Measurements from ENCODE around the gene LYAR.

The LYAR gene

GRCh38 chr4:4256799-4257198 lies 33.2 kb downstream of the LYAR start:
- Histone ChIP-seq H3K9me3 (ENCODE audit: low read length) (no peaks in the 10 kb centered on the region), H2AFZ (ENCODE audit: low read length) (no peak overlapping the region), H3F3A (ENCODE audit: insufficient read depth, low read length) (no peaks in the 10 kb centered on the region), H3K4me3 (ENCODE audit: low read depth, low read length, poor library complexity, severe bottlenecking) (no peak overlapping the region), H3K9me2 (ENCODE audit: low read depth, low read length) (no peaks in the 10 kb centered on the region), H3K4me1 (ENCODE audit: insufficient read depth, low read length, severe bottlenecking) (peaks cover 4% of the 10 kb centered on the region), H3K4me2 (ENCODE audit: low read length) (no peak overlapping the region), H3K27me3 (ENCODE audit: insufficient read depth, low read length) (no peaks in the 10 kb centered on the region), H3K79me2 (ENCODE audit: insufficient read depth, low read length) (no peaks in the 10 kb centered on the region), H3K9ac (ENCODE audit: low read length) (no peak overlapping the region), H3K27ac (ENCODE audit: low read depth, low read length, poor library complexity, severe bottlenecking) (no peak overlapping the region), H3K36me3 (ENCODE audit: insufficient read depth, low read length) (no peaks in the 10 kb centered on the region), H4K20me1 (ENCODE audit: insufficient read depth, low read length) (no peaks in the 10 kb centered on the region)
- TF ChIP-seq EZH2 (IDR thresholded peaks at IDR 0.05; ENCODE audit: borderline replicate concordance, low read length) = no peak
- TF ChIP-seq, protein P1, sequence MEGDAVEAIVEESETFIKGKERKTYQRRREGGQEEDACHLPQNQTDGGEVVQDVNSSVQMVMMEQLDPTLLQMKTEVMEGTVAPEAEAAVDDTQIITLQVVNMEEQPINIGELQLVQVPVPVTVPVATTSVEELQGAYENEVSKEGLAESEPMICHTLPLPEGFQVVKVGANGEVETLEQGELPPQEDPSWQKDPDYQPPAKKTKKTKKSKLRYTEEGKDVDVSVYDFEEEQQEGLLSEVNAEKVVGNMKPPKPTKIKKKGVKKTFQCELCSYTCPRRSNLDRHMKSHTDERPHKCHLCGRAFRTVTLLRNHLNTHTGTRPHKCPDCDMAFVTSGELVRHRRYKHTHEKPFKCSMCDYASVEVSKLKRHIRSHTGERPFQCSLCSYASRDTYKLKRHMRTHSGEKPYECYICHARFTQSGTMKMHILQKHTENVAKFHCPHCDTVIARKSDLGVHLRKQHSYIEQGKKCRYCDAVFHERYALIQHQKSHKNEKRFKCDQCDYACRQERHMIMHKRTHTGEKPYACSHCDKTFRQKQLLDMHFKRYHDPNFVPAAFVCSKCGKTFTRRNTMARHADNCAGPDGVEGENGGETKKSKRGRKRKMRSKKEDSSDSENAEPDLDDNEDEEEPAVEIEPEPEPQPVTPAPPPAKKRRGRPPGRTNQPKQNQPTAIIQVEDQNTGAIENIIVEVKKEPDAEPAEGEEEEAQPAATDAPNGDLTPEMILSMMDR (IDR thresholded peaks at IDR 0.05; ENCODE audit: low read length) = no peak

DNA sequence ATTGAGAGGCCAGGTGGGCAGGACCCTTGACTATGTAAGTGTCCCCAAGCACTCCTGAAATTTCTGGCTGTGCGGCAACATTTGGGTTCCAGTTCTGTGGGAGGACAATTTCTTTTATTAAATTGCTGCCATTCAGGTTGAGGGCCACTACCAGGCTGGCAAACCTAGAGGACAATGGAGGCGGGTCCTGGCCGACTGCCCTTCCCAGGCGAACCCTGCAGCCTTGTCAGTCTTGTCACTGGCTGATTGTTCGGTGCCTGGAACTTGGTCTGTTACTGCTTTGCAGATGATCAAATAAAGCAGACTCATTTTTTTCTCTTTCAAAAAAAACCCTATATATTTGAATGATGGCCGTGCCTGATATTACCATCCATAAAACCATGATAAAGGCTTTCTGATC lies 35.3 kb downstream of the LYAR start:
- H3K4me2 ChIP-seq (ENCODE audit: low read length) = no peak overlapping the region
- no peak overlapping the region for H3K27ac ChIP-seq (ENCODE audit: low read depth, low read length, poor library complexity, severe bottlenecking)
- no peaks in the 10 kb centered on the region for H3F3A ChIP-seq (ENCODE audit: insufficient read depth, low read length)
- no peaks in the 10 kb centered on the region for H3K27me3 ChIP-seq (ENCODE audit: insufficient read depth, low read length)
- H2AFZ ChIP-seq (ENCODE audit: low read length) = no peak overlapping the region
- no peaks in the 10 kb centered on the region for H3K9me2 ChIP-seq (ENCODE audit: low read depth, low read length)
- H3K4me3 ChIP-seq (ENCODE audit: low read depth, low read length, poor library complexity, severe bottlenecking) = no peak overlapping the region
- H3K4me1 ChIP-seq (ENCODE audit: insufficient read depth, low read length, severe bottlenecking) = peaks cover under 1% of the 10 kb centered on the region
- no peak for TF ChIP-seq EZH2 (IDR thresholded peaks at IDR 0.05; ENCODE audit: borderline replicate concordance, low read length)
- TF ChIP-seq, protein P1 (IDR thresholded peaks at IDR 0.05; ENCODE audit: low read length) = no peak
- H3K36me3 ChIP-seq (ENCODE audit: insufficient read depth, low read length) = no peaks in the 10 kb centered on the region
- H4K20me1 ChIP-seq (ENCODE audit: insufficient read depth, low read length) = no peaks in the 10 kb centered on the region
- H3K9me3 ChIP-seq (ENCODE audit: low read length) = no peaks in the 10 kb centered on the region
- no peaks in the 10 kb centered on the region for H3K79me2 ChIP-seq (ENCODE audit: insufficient read depth, low read length)
- H3K9ac ChIP-seq (ENCODE audit: low read length) = no peak overlapping the region

DNA sequence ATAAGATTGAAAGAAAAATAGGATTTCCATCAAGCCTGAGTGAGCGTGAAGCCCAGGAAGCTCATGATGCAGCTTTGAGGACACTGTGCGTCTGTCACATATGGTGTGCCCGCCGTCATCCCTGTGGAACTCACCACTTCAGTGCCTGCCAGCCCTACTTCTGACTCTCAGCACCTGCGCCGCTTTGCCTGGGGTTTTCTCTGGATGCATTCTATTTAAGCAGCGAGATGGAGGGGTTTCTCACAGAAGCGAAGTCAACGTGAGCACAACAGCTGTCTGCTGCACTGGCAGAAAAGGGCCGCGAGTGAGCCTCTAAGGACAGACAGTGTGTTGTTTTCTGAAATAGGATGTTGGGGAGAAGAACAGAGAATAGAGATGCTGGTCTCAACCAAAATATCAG lies 35.8 kb downstream of the LYAR start:
- Histone ChIP-seq H3K79me2 (ENCODE audit: insufficient read depth, low read length) (no peaks in the 10 kb centered on the region), H3K4me3 (ENCODE audit: low read depth, low read length, poor library complexity, severe bottlenecking) (no peak overlapping the region), H4K20me1 (ENCODE audit: insufficient read depth, low read length) (no peaks in the 10 kb centered on the region), H2AFZ (ENCODE audit: low read length) (no peak overlapping the region), H3K9ac (ENCODE audit: low read length) (no peak overlapping the region), H3K4me2 (ENCODE audit: low read length) (no peak overlapping the region), H3K9me3 (ENCODE audit: low read length) (no peaks in the 10 kb centered on the region), H3K27ac (ENCODE audit: low read depth, low read length, poor library complexity, severe bottlenecking) (no peak overlapping the region), H3K9me2 (ENCODE audit: low read depth, low read length) (no peaks in the 10 kb centered on the region), H3K27me3 (ENCODE audit: insufficient read depth, low read length) (no peaks in the 10 kb centered on the region), H3F3A (ENCODE audit: insufficient read depth, low read length) (no peaks in the 10 kb centered on the region), H3K36me3 (ENCODE audit: insufficient read depth, low read length) (no peaks in the 10 kb centered on the region), H3K4me1 (ENCODE audit: insufficient read depth, low read length, severe bottlenecking) (no peaks in the 10 kb centered on the region)
- TF ChIP-seq, protein P1 (IDR thresholded peaks at IDR 0.05; ENCODE audit: low read length) = no peak
- TF ChIP-seq EZH2 (IDR thresholded peaks at IDR 0.05; ENCODE audit: borderline replicate concordance, low read length) = no peak

Measured in OCI-LY1 (cell line).